GM23338 (cell line): ENCODE measurements around the gene DOCK4. TPM values are rescaled to one million over a fixed set of nuclear protein-coding genes. Genes with fewer than 3 reads are reported as not detected.

Experiments
- ATAC-seq: fragments of 200-7000 bp; cut with Tn5 transposase; 3 replicates; pipeline ENCODE4 v1.9.1; 2020
- DNase-seq: peaks from one replicate; pipeline ENCODE4 v3.0.0-alpha.2; 2015; ENCODE audit warnings: low spot score
- H2AFZ ChIP-seq: fragments of 200-600 bp; sonication (generic); 2 replicates; pipeline ENCODE4 v1.8.0; 2016; ENCODE audit warnings: antibody characterized with exemption, mild to moderate bottlenecking, moderate library complexity
- H3F3A ChIP-seq: fragments of 200-600 bp; sonication (generic); replicated peaks from 2 replicates; pipeline ENCODE4 v1.8.0; 2017; ENCODE audit warnings: antibody characterized with exemption, mixed run types, low read depth
- H3K27ac ChIP-seq: fragments of 200-600 bp; sonication (generic); 2 replicates; pipeline ENCODE4 v1.6.1; 2016; ENCODE audit warnings: low read depth
- H3K27me3 ChIP-seq: fragments of 200-600 bp; sonication (generic); 2 replicates; pipeline ENCODE4 v1.8.0; 2016; ENCODE audit warnings: mild to moderate bottlenecking, mixed run types, moderate library complexity; ENCODE audit not compliant: insufficient read depth
- H3K36me3 ChIP-seq: fragments of 200-600 bp; sonication (generic); 2 replicates; pipeline ENCODE4 v1.8.0; 2016; ENCODE audit warnings: mild to moderate bottlenecking; ENCODE audit not compliant: insufficient read depth
- H3K4me1 ChIP-seq: fragments of 200-600 bp; sonication (generic); 2 replicates; pipeline ENCODE4 v1.8.0; 2016; ENCODE audit warnings: mild to moderate bottlenecking, moderate library complexity; ENCODE audit not compliant: insufficient read depth
- H3K4me2 ChIP-seq: fragments of 200-600 bp; sonication (generic); 2 replicates; pipeline ENCODE4 v1.7.1; 2017; ENCODE audit warnings: mixed run types
- H3K4me3 ChIP-seq: fragments of 200-600 bp; sonication (generic); 2 replicates; pipeline ENCODE4 v1.6.1; 2016; ENCODE audit warnings: mixed run types
- H3K79me2 ChIP-seq: fragments of 200-600 bp; sonication (generic); replicated peaks from 2 replicates; pipeline ENCODE4 v1.8.0; 2017; ENCODE audit warnings: mild to moderate bottlenecking; ENCODE audit not compliant: insufficient read depth
- H3K9me2 ChIP-seq: fragments of 200-600 bp; sonication (generic); 2 replicates; pipeline ENCODE4 v1.8.0; 2017; ENCODE audit not compliant: insufficient read depth
- H4K20me1 ChIP-seq: fragments of 200-600 bp; sonication (generic); replicated peaks from 2 replicates; pipeline ENCODE4 v1.8.0; 2017; ENCODE audit warnings: mild to moderate bottlenecking; ENCODE audit not compliant: insufficient read depth
- H3K27ac Mint-ChIP-seq: 2 replicates; pipeline ENCODE4 v1.8.0; 2020; ENCODE audit warnings: inconsistent platforms, mild to moderate bottlenecking, moderate library complexity, mixed read lengths
- H3K27me3 Mint-ChIP-seq: 3 replicates; pipeline ENCODE4 v1.8.0; 2022; ENCODE audit warnings: low read depth, mild to moderate bottlenecking, moderate library complexity, mixed read lengths, inconsistent platforms; ENCODE audit not compliant: insufficient read depth, poor library complexity
- H3K36me3 Mint-ChIP-seq: 3 replicates; pipeline ENCODE4 v1.8.0; 2021; ENCODE audit warnings: low read depth, mild to moderate bottlenecking, inconsistent platforms, moderate library complexity, mixed read lengths
- H3K4me1 Mint-ChIP-seq: 3 replicates; pipeline ENCODE4 v1.8.0; 2020; ENCODE audit warnings: mild to moderate bottlenecking, inconsistent platforms, mixed read lengths
- H3K4me3 Mint-ChIP-seq: 3 replicates; pipeline ENCODE4 v1.8.0; 2021; ENCODE audit warnings: moderate library complexity, mild to moderate bottlenecking, inconsistent platforms, mixed read lengths
- H3K9me3 Mint-ChIP-seq: 3 replicates; pipeline ENCODE4 v1.8.0; 2020; ENCODE audit warnings: moderate library complexity, mild to moderate bottlenecking, inconsistent platforms, mixed read lengths
- CREB1 ChIP-seq: fragments of 250-450 bp; sonication (Bioruptor Pico); IDR thresholded peaks from 2 replicates; pipeline ENCODE4 v1.5.0; 2020; ENCODE audit warnings: low read depth, mild to moderate bottlenecking, moderate library complexity
- EZH2 ChIP-seq: fragments of 200-600 bp; sonication (generic); IDR thresholded peaks from one replicate; pipeline ENCODE4 v1.8.0; 2017; ENCODE audit warnings: antibody characterized with exemption, mild to moderate bottlenecking, low read depth; ENCODE audit not compliant: unreplicated experiment
- EZH2phosphoT487 ChIP-seq: fragments of 200-600 bp; sonication (generic); IDR thresholded peaks from one replicate; pipeline ENCODE4 v1.8.1; 2018; ENCODE audit warnings: antibody characterized with exemption; ENCODE audit not compliant: unreplicated experiment
- JUNB ChIP-seq: IDR thresholded peaks from one replicate; pipeline ENCODE4 v1.6.1; 2016; ENCODE audit warnings: antibody characterized with exemption; ENCODE audit not compliant: unreplicated experiment
- NANOG ChIP-seq: IDR thresholded peaks from 2 replicates; pipeline ENCODE4 v1.6.1; 2016; ENCODE audit warnings: antibody characterized with exemption, borderline replicate concordance
- REST ChIP-seq: IDR thresholded peaks from one replicate; pipeline ENCODE4 v1.6.1; 2018; ENCODE audit warnings: antibody characterized with exemption; ENCODE audit not compliant: unreplicated experiment
- STAT1 ChIP-seq: IDR thresholded peaks from one replicate; pipeline ENCODE4 v1.6.1; 2016; ENCODE audit warnings: antibody characterized with exemption; ENCODE audit not compliant: unreplicated experiment
- ZNF114 ChIP-seq: fragments of 250-450 bp; sonication (Bioruptor Pico); IDR thresholded peaks from 2 replicates; pipeline ENCODE4 v1.5.0; 2020; ENCODE audit warnings: mild to moderate bottlenecking, moderate library complexity
- ZNF331 ChIP-seq: fragments of 250-450 bp; sonication (Bioruptor Pico); IDR thresholded peaks from 2 replicates; pipeline ENCODE4 v1.5.0; 2020; ENCODE audit warnings: low read depth, mild to moderate bottlenecking, moderate library complexity
- polyA plus RNA-seq: library from polyadenylated mRNA; unstranded; fragments of >200 nt; fragmentation: Nextera tagmentation; extraction: Ambion mirVana; gene quantifications from 2 replicates; pipeline ENCODE4 v1.2.1, GENCODE V29; 2016
- total RNA-seq: library from RNA; depleted of rRNA; stranded (reverse); fragments of >200 nt; shearing (Covaris generic); gene quantifications from 2 replicates; pipeline ENCODE4 v1.2.3, GENCODE V29; 2014
- TF ChIP-seq, protein P1 (sequence below), 2 experiments: fragments of 200-600 bp in 1 of 2; sonication (generic) in 1 of 2; conservative IDR thresholded peaks; 2 replicates each; pipeline versions ENCODE4 v1.5.1 to v1.6.1; 2016 to 2017; ENCODE audit warnings: antibody characterized with exemption in 2 of 2, low read depth in 2 of 2, mild to moderate bottlenecking in 2 of 2, moderate library complexity in 1 of 2

DOCK4 gene
- total and polyA plus RNA-seq, 2 experiments from 2014 or later, result 6.3 to 33.8 TPM

DNA sequence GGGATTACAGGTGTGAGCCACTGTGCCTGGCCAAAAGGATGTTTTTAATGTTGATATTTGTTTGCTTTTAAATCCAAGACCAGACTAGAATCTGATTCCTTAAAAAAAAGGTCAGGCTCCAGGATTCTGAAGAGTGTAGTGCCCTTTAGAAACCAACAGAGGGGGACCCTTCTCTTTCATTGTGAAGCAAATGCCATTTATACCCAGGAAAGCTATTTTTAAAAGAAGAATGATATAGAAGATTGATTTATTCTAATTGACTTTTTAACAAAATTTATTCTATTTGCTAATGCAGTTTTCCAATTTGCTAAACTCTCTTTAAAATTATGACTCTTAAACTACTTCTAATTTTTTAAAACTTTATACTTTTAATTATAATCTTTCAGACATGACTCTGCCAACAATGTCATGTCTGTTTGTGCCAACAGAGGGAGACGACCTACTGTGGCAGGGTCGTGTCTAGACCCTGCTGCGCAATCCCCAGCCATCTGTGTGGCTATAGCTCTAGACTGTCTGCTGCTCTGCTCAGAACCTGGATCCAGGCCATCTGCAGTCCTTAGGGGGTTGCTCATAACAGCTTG lies 442.9 kb downstream of the DOCK4 start:
- Histone ChIP-seq H3K79me2 (no peaks in the 10 kb centered on the region), H3K36me3 (0 out of 2 replicates have a peak, but pooled peaks cover 10% of the 10 kb centered on the region), H3K9me2 (no peaks in the 10 kb centered on the region), H4K20me1 (no peaks in the 10 kb centered on the region), H3K4me1 (no peaks in the 10 kb centered on the region), H3F3A (no peaks in the 10 kb centered on the region), H3K4me3 (no peak overlapping the region), H2AFZ (no peak overlapping the region), H3K4me2 (no peak overlapping the region), H3K27ac (no peak overlapping the region), H3K27me3 (no peaks in the 10 kb centered on the region)
- Mint-ChIP-seq H3K4me3 (no peak overlapping the region), H3K36me3 (peaks cover 21% of the 10 kb centered on the region), H3K27me3 (peaks cover 3% of the 10 kb centered on the region), H3K4me1 (no peaks in the 10 kb centered on the region), H3K27ac (no peak overlapping the region), H3K9me3 (no peaks in the 10 kb centered on the region)
- DNase-seq, result peak; percentile 82
- TF ChIP-seq EZH2phosphoT487, result no peak
- TF ChIP-seq, protein P1, sequence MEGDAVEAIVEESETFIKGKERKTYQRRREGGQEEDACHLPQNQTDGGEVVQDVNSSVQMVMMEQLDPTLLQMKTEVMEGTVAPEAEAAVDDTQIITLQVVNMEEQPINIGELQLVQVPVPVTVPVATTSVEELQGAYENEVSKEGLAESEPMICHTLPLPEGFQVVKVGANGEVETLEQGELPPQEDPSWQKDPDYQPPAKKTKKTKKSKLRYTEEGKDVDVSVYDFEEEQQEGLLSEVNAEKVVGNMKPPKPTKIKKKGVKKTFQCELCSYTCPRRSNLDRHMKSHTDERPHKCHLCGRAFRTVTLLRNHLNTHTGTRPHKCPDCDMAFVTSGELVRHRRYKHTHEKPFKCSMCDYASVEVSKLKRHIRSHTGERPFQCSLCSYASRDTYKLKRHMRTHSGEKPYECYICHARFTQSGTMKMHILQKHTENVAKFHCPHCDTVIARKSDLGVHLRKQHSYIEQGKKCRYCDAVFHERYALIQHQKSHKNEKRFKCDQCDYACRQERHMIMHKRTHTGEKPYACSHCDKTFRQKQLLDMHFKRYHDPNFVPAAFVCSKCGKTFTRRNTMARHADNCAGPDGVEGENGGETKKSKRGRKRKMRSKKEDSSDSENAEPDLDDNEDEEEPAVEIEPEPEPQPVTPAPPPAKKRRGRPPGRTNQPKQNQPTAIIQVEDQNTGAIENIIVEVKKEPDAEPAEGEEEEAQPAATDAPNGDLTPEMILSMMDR (conservative IDR thresholded peaks at IDR 0.05; ENCODE audit: low read depth in 2 of 2), result peak; percentile 74 to 91
- peak; percentile 98 for ATAC-seq

- no peaks in the 10 kb centered on the region for H3K9me3 Mint-ChIP-seq
- peaks cover 21% of the 10 kb centered on the region for H3K36me3 Mint-ChIP-seq
- Histone ChIP-seq H3K36me3 (0 out of 2 replicates have a peak, but pooled peaks cover 10% of the 10 kb centered on the region), H4K20me1 (no peaks in the 10 kb centered on the region), H3K4me1 (no peaks in the 10 kb centered on the region), H3F3A (no peaks in the 10 kb centered on the region), H2AFZ (no peak overlapping the region), H3K4me2 (no peak overlapping the region), H3K27me3 (no peaks in the 10 kb centered on the region), H3K27ac (no peak overlapping the region), H3K9me2 (no peaks in the 10 kb centered on the region), H3K79me2 (no peaks in the 10 kb centered on the region), H3K4me3 (no peak overlapping the region)
- no peak overlapping the region for H3K27ac Mint-ChIP-seq
- ATAC-seq (no peak), DNase-seq (no peak)
- H3K27me3 Mint-ChIP-seq, result peaks cover 3% of the 10 kb centered on the region
- H3K4me3 Mint-ChIP-seq, result no peak overlapping the region
- peaks cover 3% of the 10 kb centered on the region for H3K4me1 Mint-ChIP-seq
- TF ChIP-seq, protein P1 (conservative IDR thresholded peaks at IDR 0.05; ENCODE audit: low read depth in 2 of 2), result no peak
- TF ChIP-seq NANOG, result no peak
- no peak for TF ChIP-seq CREB1 (CRISPR knock-in tag)
- no peak for TF ChIP-seq EZH2
- no peak for TF ChIP-seq ZNF331
- TF ChIP-seq ZNF114 (CRISPR knock-in tag), result no peak
- TF ChIP-seq STAT1, result no peak
- no peak for TF ChIP-seq REST
- no peak for TF ChIP-seq JUNB
Measured at GRCh38 chr7:111762799-111763198, 443.4 kb downstream of the DOCK4 start.
